ENCODE data around the gene LTBP1. TPM values are rescaled to one million over a fixed set of nuclear protein-coding genes. Genes with fewer than 3 reads are reported as not detected.
"Not testable (repeated sequence)": the region's sequence is repeated elsewhere in the genome, so short reads cannot be mapped to it uniquely, and the experiment has no call there.

Gene LTBP1
- total and polyA plus RNA-seq, 2 experiments from 2014 or later = 216 to 509 TPM

GRCh38 chr2:33047939-33048338 lies 101.2 kb downstream of the LTBP1 start:
- H3K36me3 ChIP-seq = no peaks in the 10 kb centered on the region
- H3K9me3 ChIP-seq (ENCODE audit: low read depth) = no peaks in the 10 kb centered on the region
- no peaks in the 10 kb centered on the region for H3K27me3 ChIP-seq
- no peak for TF ChIP-seq CTCF (IDR thresholded peaks at IDR 0.05; ENCODE audit: low read depth, low read length)
- H3K4me3 ChIP-seq = no peak overlapping the region
- peak overlapping the region; percentile 48 for H3K27ac ChIP-seq
- H3K4me1 ChIP-seq (ENCODE audit: low read depth) = peaks cover 10% of the 10 kb centered on the region
- no peak for DNase-seq (ENCODE audit: low read depth in 1 of 2, low spot score in 1 of 2)

- H3K4me3 ChIP-seq = no peak overlapping the region
- TF ChIP-seq CTCF (IDR thresholded peaks at IDR 0.05; ENCODE audit: low read depth, low read length) = no peak
- H3K4me1 ChIP-seq (ENCODE audit: low read depth) = peaks cover 10% of the 10 kb centered on the region
- peak overlapping the region; percentile 48 for H3K27ac ChIP-seq
- DNase-seq (ENCODE audit: low read depth in 1 of 2, low spot score in 1 of 2) = peak in 1 of 2 donors; percentile 55
- no peaks in the 10 kb centered on the region for H3K36me3 ChIP-seq
- H3K27me3 ChIP-seq = no peaks in the 10 kb centered on the region
- H3K9me3 ChIP-seq (ENCODE audit: low read depth) = no peaks in the 10 kb centered on the region
Observed at GRCh38 chr2:33051586-33052360, 105.0 kb downstream of the LTBP1 start.

- TF ChIP-seq CTCF (IDR thresholded peaks at IDR 0.05; ENCODE audit: low read depth, low read length) = no peak
- H3K27ac ChIP-seq = peak overlapping the region; percentile 48
- no peak for DNase-seq (ENCODE audit: low read depth in 1 of 2, low spot score in 1 of 2)
Observed at GRCh38 chr2:33052361-33052735, 105.6 kb downstream of the LTBP1 start.

GRCh38 chr2:33052795-33053194 lies 106.0 kb downstream of the LTBP1 start:
- H3K36me3 ChIP-seq; DNase-seq (ENCODE audit: low read depth in 1 of 2, low spot score in 1 of 2); H3K27ac ChIP-seq; H3K27me3 ChIP-seq; H3K9me3 ChIP-seq (ENCODE audit: low read depth); H3K4me3 ChIP-seq: not testable (repeated sequence)
- H3K4me1 ChIP-seq (ENCODE audit: low read depth) = peaks cover 10% of the 10 kb centered on the region

More at GRCh38 chr2:33052361-33052735, 105.6 kb downstream of the LTBP1 start:
- H3K4me1 ChIP-seq (ENCODE audit: low read depth) = peaks cover 10% of the 10 kb centered on the region
- H3K4me3 ChIP-seq = no peak overlapping the region
- no peaks in the 10 kb centered on the region for H3K36me3 ChIP-seq
- no peaks in the 10 kb centered on the region for H3K9me3 ChIP-seq (ENCODE audit: low read depth)
- H3K27me3 ChIP-seq = no peaks in the 10 kb centered on the region

- TF ChIP-seq CTCF (IDR thresholded peaks at IDR 0.05; ENCODE audit: low read depth, low read length) = no peak
- H3K9me3 ChIP-seq (ENCODE audit: low read depth) = no peaks in the 10 kb centered on the region
- H3K36me3 ChIP-seq = no peaks in the 10 kb centered on the region
- no peak overlapping the region for H3K27ac ChIP-seq
- H3K4me1 ChIP-seq (ENCODE audit: low read depth) = peaks cover 35% of the 10 kb centered on the region
- H3K4me3 ChIP-seq = no peak overlapping the region
- no peaks in the 10 kb centered on the region for H3K27me3 ChIP-seq
- DNase-seq (ENCODE audit: low read depth in 1 of 2, low spot score in 1 of 2) = no peak
Observed at GRCh38 chr2:33056170-33056569, 109.4 kb downstream of the LTBP1 start.

- not testable (repeated sequence) for H3K27me3 ChIP-seq; H3K9me3 ChIP-seq (ENCODE audit: low read depth); DNase-seq (ENCODE audit: low read depth in 1 of 2, low spot score in 1 of 2); H3K4me3 ChIP-seq; H3K36me3 ChIP-seq
- Histone ChIP-seq H3K27ac (peak overlapping the region; percentile 97), H3K4me1 (ENCODE audit: low read depth) (peaks cover 42% of the 10 kb centered on the region)
Observed at GRCh38 chr2:33057307-33058028, 110.7 kb downstream of the LTBP1 start.

All from cardiac muscle cell (in vitro differentiated cells and primary cell).